ENCODE data around the gene GPRC5C. TPM values are rescaled to one million over a fixed set of nuclear protein-coding genes. Genes with fewer than 3 reads are reported as not detected.

The GPRC5C gene
- total and polyA plus RNA-seq, 2 of the 13 experiments (the other 11 are each of a cell fraction or from before 2014, with no cell fraction given), result 85.6 to 300 TPM

DNA sequence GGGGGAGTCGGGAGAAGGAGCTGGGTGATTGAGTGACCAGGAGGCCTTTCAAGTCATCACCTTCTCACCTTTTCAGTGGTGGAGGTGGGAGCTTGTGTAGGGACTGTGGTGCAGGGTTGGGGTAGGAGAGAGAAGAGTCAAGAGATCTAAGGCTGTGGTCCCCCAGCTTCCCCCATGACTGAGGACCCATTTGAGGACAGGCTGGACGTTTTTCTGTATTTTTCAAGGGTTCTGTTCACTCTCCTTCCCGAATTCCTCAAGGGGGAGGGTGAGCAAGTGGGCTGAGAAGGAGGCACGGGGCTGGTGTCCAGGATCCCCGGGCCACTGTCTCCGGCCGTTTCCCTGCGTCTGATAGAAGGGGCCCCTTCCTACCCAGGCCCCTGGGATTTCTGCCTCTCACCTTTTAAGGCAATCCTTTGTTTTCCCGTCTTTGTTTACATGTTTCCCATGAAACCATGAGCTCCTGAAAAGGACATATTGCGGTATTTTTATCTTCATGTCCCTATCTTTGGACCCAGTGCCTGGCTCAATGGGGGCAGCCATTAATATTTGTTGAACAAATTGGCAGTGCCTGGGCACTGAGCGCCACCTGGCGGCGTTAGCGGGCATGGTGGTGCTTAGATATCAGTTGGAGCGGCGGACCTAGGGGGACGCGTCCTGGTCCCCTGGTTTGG, 25.4 kb downstream of the GPRC5C start (continued):
- no peak for TF ChIP-seq CEBPB (IDR thresholded peaks at IDR 0.05; ENCODE audit: borderline replicate concordance, low read depth, low read length)
- TF ChIP-seq, protein P1, sequence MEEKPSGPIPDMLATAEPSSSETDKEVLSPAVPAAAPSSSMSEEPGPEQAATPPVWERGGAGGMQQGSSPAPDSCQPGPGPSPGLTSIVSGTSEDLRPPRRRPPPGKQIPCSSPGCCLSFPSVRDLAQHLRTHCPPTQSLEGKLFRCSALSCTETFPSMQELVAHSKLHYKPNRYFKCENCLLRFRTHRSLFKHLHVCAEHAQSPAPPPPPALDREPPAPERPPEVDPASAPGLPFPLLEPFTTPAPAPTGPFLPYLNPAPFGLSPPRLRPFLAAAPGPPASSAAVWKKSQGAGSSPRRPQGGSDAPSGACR (CRISPR knock-in tag; IDR thresholded peaks at IDR 0.05), result 0 out of 2 replicates have a peak, but pooled peaks have one; percentile 36
- TF ChIP-seq DMAP1 (CRISPR knock-in tag; IDR thresholded peaks at IDR 0.05), result no peak
- TF ChIP-seq MAZ (IDR thresholded peaks at IDR 0.05; ENCODE audit: borderline replicate concordance, low read depth, low read length), result 0 out of 2 replicates have a peak, but pooled peaks have one; percentile 39
- TF ChIP-seq MAZ (CRISPR knock-in tag; IDR thresholded peaks at IDR 0.05; ENCODE audit: low read depth), result peak; percentile 59; the same call in 1 of the 2 replicates
- TF ChIP-seq, protein P2, sequence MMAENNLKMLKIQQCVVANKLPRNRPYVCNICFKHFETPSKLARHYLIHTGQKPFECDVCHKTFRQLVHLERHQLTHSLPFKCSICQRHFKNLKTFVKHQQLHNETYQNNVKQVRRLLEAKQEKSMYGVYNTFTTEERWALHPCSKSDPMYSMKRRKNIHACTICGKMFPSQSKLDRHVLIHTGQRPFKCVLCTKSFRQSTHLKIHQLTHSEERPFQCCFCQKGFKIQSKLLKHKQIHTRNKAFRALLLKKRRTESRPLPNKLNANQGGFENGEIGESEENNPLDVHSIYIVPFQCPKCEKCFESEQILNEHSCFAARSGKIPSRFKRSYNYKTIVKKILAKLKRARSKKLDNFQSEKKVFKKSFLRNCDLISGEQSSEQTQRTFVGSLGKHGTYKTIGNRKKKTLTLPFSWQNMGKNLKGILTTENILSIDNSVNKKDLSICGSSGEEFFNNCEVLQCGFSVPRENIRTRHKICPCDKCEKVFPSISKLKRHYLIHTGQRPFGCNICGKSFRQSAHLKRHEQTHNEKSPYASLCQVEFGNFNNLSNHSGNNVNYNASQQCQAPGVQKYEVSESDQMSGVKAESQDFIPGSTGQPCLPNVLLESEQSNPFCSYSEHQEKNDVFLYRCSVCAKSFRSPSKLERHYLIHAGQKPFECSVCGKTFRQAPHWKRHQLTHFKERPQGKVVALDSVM (CRISPR knock-in tag; IDR thresholded peaks at IDR 0.05), result no peak
- peak; percentile 50; the same call in 1 of the 2 replicates for TF ChIP-seq ZNF331 (CRISPR knock-in tag; IDR thresholded peaks at IDR 0.05)
- TF ChIP-seq RAD51 (IDR thresholded peaks at IDR 0.05; ENCODE audit: borderline replicate concordance), result no peak
- no peak for TF ChIP-seq FOXJ3 (CRISPR knock-in tag; IDR thresholded peaks at IDR 0.05; ENCODE audit: borderline replicate concordance)
- TF ChIP-seq THYN1 (CRISPR knock-in tag; IDR thresholded peaks at IDR 0.05; ENCODE audit: borderline replicate concordance, low read depth), result no peak
- TF ChIP-seq, protein P3, sequence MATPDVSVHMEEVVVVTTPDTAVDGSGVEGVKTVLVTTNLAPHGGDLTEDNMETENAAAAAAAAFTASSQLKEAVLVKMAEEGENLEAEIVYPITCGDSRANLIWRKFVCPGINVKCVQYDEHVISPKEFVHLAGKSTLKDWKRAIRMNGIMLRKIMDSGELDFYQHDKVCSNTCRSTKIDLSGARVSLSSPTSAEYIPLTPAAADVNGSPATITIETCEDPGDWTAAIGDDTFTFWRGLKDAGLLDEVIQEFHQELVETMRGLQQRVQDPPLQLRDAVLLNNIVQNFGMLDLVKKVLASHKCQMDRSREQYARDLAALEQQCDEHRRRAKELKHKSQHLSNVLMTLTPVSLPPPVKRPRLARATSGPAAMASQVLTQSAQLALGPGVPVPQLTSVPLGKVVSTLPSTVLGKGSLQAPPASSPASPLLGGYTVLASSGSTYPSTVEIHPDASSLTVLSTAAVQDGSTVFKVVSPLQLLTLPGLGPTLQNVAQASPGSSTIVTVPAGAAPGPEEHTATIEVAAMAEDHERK (CRISPR knock-in tag; IDR thresholded peaks at IDR 0.05; ENCODE audit: low read depth), result no peak
- no peak for TF ChIP-seq CENPX (CRISPR knock-in tag; IDR thresholded peaks at IDR 0.05)
- TF ChIP-seq, protein P4, sequence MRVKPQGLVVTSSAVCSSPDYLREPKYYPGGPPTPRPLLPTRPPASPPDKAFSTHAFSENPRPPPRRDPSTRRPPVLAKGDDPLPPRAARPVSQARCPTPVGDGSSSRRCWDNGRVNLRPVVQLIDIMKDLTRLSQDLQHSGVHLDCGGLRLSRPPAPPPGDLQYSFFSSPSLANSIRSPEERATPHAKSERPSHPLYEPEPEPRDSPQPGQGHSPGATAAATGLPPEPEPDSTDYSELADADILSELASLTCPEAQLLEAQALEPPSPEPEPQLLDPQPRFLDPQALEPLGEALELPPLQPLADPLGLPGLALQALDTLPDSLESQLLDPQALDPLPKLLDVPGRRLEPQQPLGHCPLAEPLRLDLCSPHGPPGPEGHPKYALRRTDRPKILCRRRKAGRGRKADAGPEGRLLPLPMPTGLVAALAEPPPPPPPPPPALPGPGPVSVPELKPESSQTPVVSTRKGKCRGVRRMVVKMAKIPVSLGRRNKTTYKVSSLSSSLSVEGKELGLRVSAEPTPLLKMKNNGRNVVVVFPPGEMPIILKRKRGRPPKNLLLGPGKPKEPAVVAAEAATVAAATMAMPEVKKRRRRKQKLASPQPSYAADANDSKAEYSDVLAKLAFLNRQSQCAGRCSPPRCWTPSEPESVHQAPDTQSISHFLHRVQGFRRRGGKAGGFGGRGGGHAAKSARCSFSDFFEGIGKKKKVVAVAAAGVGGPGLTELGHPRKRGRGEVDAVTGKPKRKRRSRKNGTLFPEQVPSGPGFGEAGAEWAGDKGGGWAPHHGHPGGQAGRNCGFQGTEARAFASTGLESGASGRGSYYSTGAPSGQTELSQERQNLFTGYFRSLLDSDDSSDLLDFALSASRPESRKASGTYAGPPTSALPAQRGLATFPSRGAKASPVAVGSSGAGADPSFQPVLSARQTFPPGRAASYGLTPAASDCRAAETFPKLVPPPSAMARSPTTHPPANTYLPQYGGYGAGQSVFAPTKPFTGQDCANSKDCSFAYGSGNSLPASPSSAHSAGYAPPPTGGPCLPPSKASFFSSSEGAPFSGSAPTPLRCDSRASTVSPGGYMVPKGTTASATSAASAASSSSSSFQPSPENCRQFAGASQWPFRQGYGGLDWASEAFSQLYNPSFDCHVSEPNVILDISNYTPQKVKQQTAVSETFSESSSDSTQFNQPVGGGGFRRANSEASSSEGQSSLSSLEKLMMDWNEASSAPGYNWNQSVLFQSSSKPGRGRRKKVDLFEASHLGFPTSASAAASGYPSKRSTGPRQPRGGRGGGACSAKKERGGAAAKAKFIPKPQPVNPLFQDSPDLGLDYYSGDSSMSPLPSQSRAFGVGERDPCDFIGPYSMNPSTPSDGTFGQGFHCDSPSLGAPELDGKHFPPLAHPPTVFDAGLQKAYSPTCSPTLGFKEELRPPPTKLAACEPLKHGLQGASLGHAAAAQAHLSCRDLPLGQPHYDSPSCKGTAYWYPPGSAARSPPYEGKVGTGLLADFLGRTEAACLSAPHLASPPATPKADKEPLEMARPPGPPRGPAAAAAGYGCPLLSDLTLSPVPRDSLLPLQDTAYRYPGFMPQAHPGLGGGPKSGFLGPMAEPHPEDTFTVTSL (CRISPR knock-in tag; IDR thresholded peaks at IDR 0.05; ENCODE audit: borderline replicate concordance), result no peak
- TF ChIP-seq ZNF432 (CRISPR knock-in tag; IDR thresholded peaks at IDR 0.05; ENCODE audit: borderline replicate concordance), result no peak
- TF ChIP-seq RBM39 (IDR thresholded peaks at IDR 0.05; ENCODE audit: low read depth, low read length, poor library complexity, severe bottlenecking), result no peak
- TF ChIP-seq ZNF251 (CRISPR knock-in tag; IDR thresholded peaks at IDR 0.05), result no peak
- TF ChIP-seq, protein P5, sequence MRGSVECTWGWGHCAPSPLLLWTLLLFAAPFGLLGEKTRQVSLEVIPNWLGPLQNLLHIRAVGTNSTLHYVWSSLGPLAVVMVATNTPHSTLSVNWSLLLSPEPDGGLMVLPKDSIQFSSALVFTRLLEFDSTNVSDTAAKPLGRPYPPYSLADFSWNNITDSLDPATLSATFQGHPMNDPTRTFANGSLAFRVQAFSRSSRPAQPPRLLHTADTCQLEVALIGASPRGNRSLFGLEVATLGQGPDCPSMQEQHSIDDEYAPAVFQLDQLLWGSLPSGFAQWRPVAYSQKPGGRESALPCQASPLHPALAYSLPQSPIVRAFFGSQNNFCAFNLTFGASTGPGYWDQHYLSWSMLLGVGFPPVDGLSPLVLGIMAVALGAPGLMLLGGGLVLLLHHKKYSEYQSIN (CRISPR knock-in tag; IDR thresholded peaks at IDR 0.05; ENCODE audit: borderline replicate concordance), result no peak

All from HepG2 (cell line).